IPS DF 6.9 (cell line): ENCODE measurements around the gene PLSCR2.
"Not testable (repeated sequence)": the region's sequence is repeated elsewhere in the genome, so short reads cannot be mapped to it uniquely, and the experiment has no call there.

Experiments
- DNase-seq: peaks from one replicate; pipeline ENCODE4 v3.0.0-alpha.2; 2013; ENCODE audit warnings: low read depth, low spot score
- H3K27ac ChIP-seq: one replicate; pipeline ENCODE4 v1.5.1; 2013; ENCODE audit warnings: low read length, control low read depth
- H3K27me3 ChIP-seq: 2 replicates; pipeline ENCODE4 v1.6.1; 2013; ENCODE audit warnings: mild to moderate bottlenecking, low read length; ENCODE audit not compliant: control insufficient read depth, insufficient read depth
- H3K36me3 ChIP-seq: 2 replicates; pipeline ENCODE4 v1.6.1; 2013; ENCODE audit warnings: low read length; ENCODE audit not compliant: control insufficient read depth, insufficient read depth
- H3K4me1 ChIP-seq: 2 replicates; pipeline ENCODE4 v1.6.1; 2013; ENCODE audit warnings: low read length; ENCODE audit not compliant: control insufficient read depth, insufficient read depth
- H3K4me3 ChIP-seq: 2 replicates; pipeline ENCODE4 v1.5.1; 2013; ENCODE audit warnings: mild to moderate bottlenecking, low read length
- H3K9me3 ChIP-seq: 2 replicates; pipeline ENCODE4 v1.6.1; 2013; ENCODE audit warnings: low read length, inconsistent platforms; ENCODE audit not compliant: control insufficient read depth, insufficient read depth
- WGBS: extraction: QIAGEN DNeasy Blood & Tissue Kit; methylation state at CpG from one replicate; pipeline ENCODE4 v1.1.7; 2013; ENCODE audit warnings: mixed read lengths, missing lambda C conversion rate; ENCODE audit not compliant: insufficient read length, insufficient coverage; 5-methylcytosine and 5-hydroxymethylcytosine counted together

PLSCR2 gene

DNA sequence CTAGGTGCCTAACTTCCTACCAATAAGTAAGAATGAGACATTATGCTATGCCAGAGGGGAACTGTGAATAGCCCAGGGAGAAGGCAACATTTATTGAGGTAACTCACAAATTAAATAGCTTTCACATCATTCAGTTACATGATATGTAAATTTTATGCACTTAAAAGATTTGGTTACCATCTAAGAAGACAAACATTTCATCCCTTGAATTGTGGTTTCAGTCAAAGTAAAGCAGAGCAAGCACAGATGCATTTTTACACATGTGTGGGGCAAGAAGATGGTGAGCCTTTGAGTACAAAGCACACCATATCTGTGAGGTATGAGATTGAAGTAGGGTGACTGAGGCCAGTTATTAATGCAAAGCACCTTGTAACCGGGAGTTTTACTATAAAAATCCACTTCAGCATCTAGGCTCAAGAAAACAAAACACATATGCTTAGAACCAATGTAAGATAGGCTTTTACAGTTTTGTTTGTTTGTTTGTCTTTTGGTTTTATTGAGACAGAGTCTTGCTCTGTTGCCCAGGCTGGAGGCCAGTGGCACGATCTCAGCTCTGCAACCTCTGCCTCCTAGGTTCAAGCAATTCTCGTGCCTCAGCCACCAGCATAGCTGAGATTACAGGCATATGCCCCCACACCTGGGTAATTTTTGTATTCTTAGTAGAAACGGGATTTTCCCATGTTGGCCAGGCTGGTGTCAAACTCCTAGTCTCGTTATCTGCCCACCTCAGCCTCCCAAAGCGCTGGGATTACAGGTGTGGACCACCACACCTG lies 3.5 kb downstream of the PLSCR2 start:
- DNase-seq, result no peak
- H3K27me3 ChIP-seq, result no peaks in the 10 kb centered on the region
- H3K4me1 ChIP-seq, result no peaks in the 10 kb centered on the region
- H3K27ac ChIP-seq, result no peak overlapping the region
- no peak overlapping the region for H3K4me3 ChIP-seq
- WGBS, result no CpG with 5 or more reads among the region's 6 CpGs
- no peaks in the 10 kb centered on the region for H3K9me3 ChIP-seq
- H3K36me3 ChIP-seq, result no peaks in the 10 kb centered on the region

DNA sequence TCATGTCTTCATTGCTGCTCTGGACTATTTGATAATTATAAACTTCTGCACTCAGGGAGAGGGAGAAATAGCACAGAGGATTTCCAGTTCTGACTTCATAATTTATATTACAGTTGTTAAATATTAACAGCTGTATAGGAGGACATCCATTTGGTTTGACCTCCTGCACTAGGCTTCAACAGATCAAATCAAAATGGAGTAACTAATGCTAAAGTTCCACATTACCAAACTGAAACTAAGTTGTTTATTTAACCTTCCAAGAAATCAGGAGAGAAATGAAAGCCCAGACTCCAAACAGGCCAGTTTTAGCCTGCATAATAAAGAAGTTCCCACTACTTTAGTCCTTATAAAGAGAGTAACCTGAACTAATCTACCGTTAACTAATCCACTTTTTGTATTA lies 4.6 kb downstream of the PLSCR2 start:
- DNase-seq, result no peak
- Histone ChIP-seq H3K27ac (no peak overlapping the region), H3K4me1 (no peaks in the 10 kb centered on the region), H3K4me3 (no peak overlapping the region), H3K36me3 (no peaks in the 10 kb centered on the region), H3K9me3 (no peaks in the 10 kb centered on the region), H3K27me3 (no peaks in the 10 kb centered on the region)
- no CpG with 5 or more reads among the region's 1 CpG for WGBS

DNA sequence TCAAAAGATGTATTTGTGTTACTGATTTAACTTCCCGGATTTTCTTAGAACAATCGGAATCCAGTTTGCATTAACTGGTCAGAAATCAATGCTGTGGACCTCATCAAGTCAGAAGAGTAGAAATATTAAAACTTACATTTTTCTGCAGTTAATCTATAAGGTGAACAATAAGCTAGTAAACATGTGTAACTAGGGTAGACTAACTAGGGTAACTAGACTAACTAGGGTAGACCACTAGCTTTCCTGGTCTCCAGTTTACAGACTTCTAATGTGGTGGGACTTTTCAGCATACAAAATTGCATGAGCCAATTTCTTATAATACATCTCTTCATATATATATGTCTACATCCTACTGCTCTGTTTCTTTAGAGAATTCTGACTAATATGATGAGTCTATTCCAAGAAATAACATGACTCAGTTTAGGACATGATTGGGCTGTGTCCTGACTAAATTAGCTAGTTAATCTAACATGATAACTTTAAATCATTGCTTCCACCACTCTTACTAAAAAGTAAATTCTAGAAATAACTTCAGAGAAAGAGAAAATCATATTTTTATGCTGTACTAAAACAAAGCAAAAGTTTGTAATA lies 5.3 kb downstream of the PLSCR2 start:
- Histone ChIP-seq H3K27ac (no peak overlapping the region), H3K4me3 (no peak overlapping the region), H3K9me3 (no peaks in the 10 kb centered on the region), H3K4me1 (no peaks in the 10 kb centered on the region), H3K36me3 (no peaks in the 10 kb centered on the region), H3K27me3 (no peaks in the 10 kb centered on the region)
- DNase-seq, result no peak
- WGBS, result no CpG with 5 or more reads among the region's 2 CpGs

- H3K4me3 ChIP-seq, result no peak overlapping the region
- no peaks in the 10 kb centered on the region for H3K36me3 ChIP-seq
- H3K9me3 ChIP-seq, result no peaks in the 10 kb centered on the region
- no peak overlapping the region for H3K27ac ChIP-seq
- DNase-seq, result no peak
- no peaks in the 10 kb centered on the region for H3K4me1 ChIP-seq
- no CpG with 5 or more reads among the region's 3 CpGs for WGBS
- H3K27me3 ChIP-seq, result no peaks in the 10 kb centered on the region
Observed at GRCh38 chr3:146454796-146455195, 14.6 kb downstream of the PLSCR2 start.

- Histone ChIP-seq H3K4me3 (no peak overlapping the region), H3K36me3 (no peaks in the 10 kb centered on the region), H3K4me1 (no peaks in the 10 kb centered on the region), H3K27me3 (no peaks in the 10 kb centered on the region), H3K27ac (no peak overlapping the region), H3K9me3 (0 out of 2 replicates have a peak, but pooled peaks cover 1% of the 10 kb centered on the region)
- no peak for DNase-seq
Observed at GRCh38 chr3:146449613-146450012, 19.7 kb downstream of the PLSCR2 start.

GRCh38 chr3:146449076-146449475 lies 20.3 kb downstream of the PLSCR2 start:
- no peak overlapping the region for H3K4me3 ChIP-seq
- H3K9me3 ChIP-seq, result 0 out of 2 replicates have a peak, but pooled peaks cover 1% of the 10 kb centered on the region
- no peaks in the 10 kb centered on the region for H3K4me1 ChIP-seq
- DNase-seq, result no peak
- H3K27me3 ChIP-seq, result no peaks in the 10 kb centered on the region
- no peak overlapping the region for H3K27ac ChIP-seq
- no CpG with 5 or more reads among the region's 1 CpG for WGBS
- H3K36me3 ChIP-seq, result no peaks in the 10 kb centered on the region

DNA sequence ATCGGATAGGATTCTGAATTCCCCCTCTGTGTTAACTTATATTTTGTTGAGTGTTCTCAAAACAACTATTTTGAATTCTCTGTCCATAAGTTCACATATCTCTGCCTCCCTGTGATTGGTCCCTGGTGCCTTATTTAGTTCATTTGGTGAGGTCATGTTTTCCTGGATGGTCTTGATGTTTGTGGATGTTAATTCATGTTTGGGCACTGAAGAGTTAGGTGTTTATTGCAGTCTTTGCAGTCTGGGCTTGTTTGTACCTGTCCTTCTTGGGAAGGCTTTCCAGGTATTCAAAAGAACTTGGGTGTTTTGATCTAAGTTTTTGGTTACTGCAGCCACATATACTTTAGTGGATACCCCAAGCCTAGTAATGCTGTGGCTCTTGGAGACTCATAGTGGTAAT lies 23.3 kb downstream of the PLSCR2 start:
- Histone ChIP-seq H3K4me1 (no peaks in the 10 kb centered on the region), H3K36me3 (no peaks in the 10 kb centered on the region), H3K27me3 (no peaks in the 10 kb centered on the region), H3K9me3 (0 out of 2 replicates have a peak, but pooled peaks cover 1% of the 10 kb centered on the region), H3K27ac (no peak overlapping the region), H3K4me3 (no peak overlapping the region)
- DNase-seq, result no peak
- WGBS, result no CpG with 5 or more reads among the region's 1 CpG

- DNase-seq, H3K27ac ChIP-seq, H3K4me1 ChIP-seq, H3K36me3 ChIP-seq, H3K4me3 ChIP-seq, H3K27me3 ChIP-seq, H3K9me3 ChIP-seq: not testable (repeated sequence)
- whole genome bisulfite sequencing, result no CpG with 5 or more reads among the region's 5 CpGs
Observed at GRCh38 chr3:146440310-146440709, 29.1 kb downstream of the PLSCR2 start.

DNA sequence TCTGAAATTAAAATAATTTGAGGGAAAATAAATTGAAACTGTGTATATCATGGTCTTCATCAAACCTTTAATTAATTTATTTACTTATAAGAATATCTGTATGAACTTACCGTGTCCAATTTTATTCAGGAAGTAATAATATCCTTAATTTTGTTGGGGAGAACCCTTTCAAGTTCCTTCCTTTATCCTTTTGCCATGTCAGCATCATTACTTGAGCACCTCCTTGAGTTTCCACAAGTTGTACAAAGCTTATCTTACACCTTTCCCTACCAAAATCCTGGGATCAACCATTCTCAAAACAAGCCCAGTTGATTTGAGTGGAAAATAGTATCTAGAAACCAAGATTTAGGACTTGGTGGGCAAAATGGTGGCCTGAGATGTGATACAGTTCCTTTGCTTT lies 37.3 kb downstream of the PLSCR2 start:
- no peaks in the 10 kb centered on the region for H3K4me1 ChIP-seq
- no peak for DNase-seq
- no peaks in the 10 kb centered on the region for H3K27me3 ChIP-seq
- H3K9me3 ChIP-seq, result no peaks in the 10 kb centered on the region
- H3K27ac ChIP-seq, result no peak overlapping the region
- no CpG with 5 or more reads among the region's 1 CpG for WGBS
- no peaks in the 10 kb centered on the region for H3K36me3 ChIP-seq
- H3K4me3 ChIP-seq, result no peak overlapping the region

- Histone ChIP-seq H3K36me3 (no peaks in the 10 kb centered on the region), H3K27ac (no peak overlapping the region), H3K4me1 (no peaks in the 10 kb centered on the region), H3K4me3 (no peak overlapping the region), H3K27me3 (no peaks in the 10 kb centered on the region), H3K9me3 (no peaks in the 10 kb centered on the region)
- no peak for DNase-seq
Observed at GRCh38 chr3:146431240-146431639, 38.1 kb downstream of the PLSCR2 start.

DNA sequence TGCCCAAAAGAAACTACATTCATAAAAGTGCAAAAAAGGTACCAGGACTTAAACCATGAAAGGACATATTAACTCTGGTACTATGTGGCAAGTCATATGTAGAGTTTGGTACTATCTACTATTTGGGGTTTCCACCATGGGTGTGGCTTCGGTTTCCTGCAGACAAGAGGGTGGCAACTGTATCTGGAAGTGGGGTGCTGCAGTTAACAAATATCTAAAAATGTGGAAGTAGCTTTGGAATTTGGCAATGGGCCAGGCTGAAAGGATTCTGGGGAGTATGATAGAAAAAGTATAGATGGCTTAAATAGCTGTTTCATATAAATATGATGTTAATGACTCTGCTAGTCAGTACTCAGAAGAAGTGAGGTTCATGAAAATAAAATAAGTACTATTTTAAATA lies 44.0 kb downstream of the PLSCR2 start:
- Histone ChIP-seq H3K27me3 (no peaks in the 10 kb centered on the region), H3K36me3 (no peaks in the 10 kb centered on the region), H3K9me3 (no peaks in the 10 kb centered on the region), H3K4me1 (no peaks in the 10 kb centered on the region), H3K4me3 (no peak overlapping the region), H3K27ac (no peak overlapping the region)
- WGBS, result no CpG with 5 or more reads among the region's 1 CpG
- no peak for DNase-seq
